Suppressor macrophage treated with lipopolysaccharide for 1 hour (primary cell): ENCODE results near the gene RUNDC1.
A peak's percentile ranks its signal among the peaks of the same experiment; 100 is the strongest.

Experiments used
- DNase-seq, 3 donors: peaks; one replicate each; pipeline ENCODE4 v3.0.0-alpha.2; 2020 to 2022

The RUNDC1 gene

DNA sequence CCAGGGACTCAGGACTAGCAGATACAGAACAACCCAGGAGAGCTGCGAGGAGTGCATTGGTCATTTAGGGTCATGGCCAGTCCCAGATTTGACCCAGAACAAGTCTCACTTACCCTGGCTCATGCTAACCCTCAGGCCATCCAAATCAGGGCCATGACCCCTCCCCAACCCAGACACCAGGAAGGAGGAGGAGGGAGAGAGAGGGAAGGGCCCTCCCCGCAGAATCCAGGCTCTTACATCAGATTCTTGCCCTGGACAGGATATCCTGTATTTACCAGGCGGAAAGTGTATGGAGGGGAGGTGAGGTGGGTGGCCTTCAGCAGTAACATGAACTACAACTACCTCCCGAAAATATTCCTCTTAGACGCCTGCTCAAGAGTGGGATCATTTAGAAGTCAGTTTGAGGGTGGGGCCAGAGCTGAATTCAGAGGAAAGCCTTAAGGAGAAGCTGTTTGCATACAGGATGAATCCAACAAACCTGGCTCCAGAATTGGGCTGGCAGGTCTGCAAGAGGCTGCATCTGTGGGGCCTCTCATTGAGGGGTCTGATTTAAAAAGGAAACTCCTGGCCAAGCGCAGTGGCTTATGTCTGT lies 39.8 kb downstream of the RUNDC1 start:
- DNase-seq: peak in 1 of 3 donors; percentile 11

DNA sequence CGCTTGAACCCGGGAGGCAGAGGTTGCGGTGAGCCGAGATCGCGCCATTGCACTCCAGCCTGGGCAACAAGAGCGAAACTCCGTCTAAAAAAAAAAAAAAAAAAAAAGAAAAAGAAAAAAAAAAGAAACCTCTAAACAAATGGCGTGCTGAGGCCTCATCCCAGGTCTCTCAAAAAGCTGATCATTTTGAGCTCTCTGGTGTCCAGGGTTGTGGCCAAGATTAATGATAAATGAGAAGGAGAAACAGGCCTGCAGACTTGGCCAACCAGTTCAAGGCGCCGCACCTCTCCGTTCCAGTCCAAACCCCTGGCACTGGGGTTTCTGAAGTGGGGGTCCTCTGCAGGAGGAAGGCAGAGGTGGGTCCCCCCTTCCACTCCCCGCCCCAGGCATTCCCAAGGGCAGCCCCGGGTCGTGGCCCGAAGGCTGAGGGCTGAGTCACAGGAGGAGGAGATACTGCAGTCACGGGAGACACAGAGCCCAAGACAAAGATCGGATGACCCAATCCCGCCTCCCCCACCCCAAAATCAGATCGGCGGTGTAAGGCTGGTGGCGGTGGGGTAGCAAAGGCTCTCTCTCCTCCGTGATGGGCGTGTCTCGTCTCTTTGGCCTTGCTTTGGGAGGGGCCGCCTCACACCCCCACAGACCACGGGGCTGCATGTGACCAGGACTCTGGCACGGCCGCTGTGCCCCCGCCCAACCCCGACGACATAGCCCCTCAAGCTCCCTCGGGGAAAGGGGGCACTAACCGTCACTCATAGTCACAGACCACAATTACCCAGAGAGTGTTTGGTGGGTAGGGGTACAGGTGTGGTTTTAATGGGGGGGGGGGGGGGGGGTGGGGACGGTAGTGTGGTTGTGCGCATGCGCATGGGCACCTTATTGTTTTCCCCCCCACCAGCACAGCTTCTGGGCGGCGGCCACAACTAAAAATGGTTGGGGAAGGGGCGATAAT lies 40.7 kb downstream of the RUNDC1 start:
- peak; percentile 81 to 89 (median 84) for DNase-seq

DNA sequence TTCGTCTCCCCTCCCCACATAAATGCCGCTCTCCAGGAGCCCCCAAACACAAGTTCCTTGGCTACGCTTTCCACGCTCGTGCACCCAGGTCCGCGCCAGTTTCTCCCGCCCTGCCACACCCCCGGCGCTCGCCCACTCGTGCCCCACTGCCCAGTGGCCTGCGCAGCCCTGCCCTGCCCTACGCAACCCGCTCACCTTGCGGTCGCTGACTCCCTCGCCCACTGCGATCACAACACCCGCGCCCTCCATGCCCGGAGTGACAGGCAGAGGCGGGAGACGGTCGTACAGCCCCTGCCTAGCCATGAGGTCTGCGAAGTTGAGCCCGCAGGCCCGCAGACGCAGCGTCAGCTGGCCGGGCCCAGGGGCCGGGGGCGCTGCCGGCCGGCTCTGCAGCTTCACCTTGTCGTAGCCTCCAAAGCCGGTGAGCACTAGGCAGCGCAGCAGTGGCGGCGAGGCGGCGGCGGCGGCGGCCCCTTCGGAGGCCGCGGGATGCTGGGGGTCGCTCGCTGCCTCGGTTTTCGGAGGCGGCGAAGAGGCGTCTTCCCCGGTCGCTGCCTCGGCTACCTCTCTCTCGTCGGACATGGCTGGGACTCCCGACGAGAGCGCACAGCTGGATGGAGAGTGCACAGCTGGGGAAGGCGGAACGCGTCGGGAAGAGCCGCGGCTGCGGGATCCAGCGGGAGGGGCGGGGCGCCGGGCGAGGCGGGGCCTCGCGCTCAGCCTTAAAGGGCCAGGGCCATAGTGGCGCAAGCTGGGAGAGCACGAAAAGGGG lies 41.6 kb downstream of the RUNDC1 start, which contains the start of gene VAT1:
TSS of gene VAT1 (minus strand) at position 645 of the 772 bp plus-strand sequence. CDS start at position 582, 63 bp downstream.
- peak; percentile 81 to 94 (median 87) for DNase-seq

DNA sequence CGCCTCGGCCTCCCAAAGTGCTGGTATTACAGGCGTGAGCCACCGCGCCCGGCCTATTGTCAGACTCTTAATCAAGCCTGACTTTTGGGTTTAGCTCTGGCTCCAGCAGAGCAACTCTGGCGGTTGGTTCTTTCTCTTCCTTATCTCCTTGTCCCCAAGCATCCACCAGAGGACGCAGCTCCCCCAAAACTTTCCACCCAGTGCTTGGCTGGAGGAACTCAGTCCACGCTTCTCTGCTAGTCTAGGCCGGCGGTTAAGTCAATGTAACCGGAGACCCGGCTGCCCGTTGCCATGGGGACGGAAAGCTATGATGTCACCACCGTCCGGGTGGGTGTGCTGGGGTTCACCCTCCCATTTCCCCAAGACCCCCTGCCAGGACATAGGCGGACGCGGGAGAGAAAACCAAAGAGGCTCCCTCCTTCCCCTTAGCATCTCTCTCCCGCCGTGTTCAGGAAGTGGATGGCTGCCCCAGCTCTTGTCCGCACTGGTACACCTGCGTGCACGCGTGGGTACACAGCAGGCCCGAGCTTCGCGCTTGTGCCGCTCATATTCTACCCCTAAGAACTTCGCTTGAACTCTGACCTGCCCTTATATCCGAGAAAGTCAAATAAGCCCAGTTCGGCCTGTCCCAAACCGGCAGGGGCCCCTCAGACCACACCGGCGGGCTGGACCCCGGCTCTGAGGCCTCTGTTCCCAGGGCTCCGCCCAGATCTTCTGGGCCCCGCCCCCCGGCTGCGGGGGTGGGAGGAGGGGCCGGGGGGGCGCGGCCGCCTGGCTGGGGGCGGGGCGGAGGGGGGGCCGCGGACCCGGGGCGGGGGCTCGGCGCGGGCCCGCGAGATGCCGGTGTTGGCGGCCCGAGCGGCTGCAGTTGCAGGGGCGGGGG lies 44.3 kb downstream of the RUNDC1 start, which contains the start of gene RND2:
TSS of gene RND2 (plus strand) at position 825 of the 883 bp plus-strand sequence. CDS start 117 bp downstream, outside the sequence.
- DNase-seq: peak; percentile 90 to 91 (median 91)

DNA sequence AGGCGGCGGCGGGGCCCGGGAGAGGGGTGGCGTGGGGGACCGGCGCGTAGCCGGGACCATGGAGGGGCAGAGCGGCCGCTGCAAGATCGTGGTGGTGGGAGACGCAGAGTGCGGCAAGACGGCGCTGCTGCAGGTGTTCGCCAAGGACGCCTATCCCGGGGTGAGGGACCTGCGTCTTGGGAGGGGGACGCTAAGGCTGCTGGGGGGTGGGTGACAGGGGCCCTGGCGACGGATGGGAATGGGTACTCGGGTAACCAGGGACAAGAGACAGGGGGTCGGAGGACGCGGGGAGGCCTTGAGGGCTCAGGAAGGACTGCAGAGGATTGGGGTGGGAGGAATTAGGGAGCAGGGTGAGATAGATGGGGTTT lies 44.9 kb downstream of the RUNDC1 start:
- DNase-seq: no peak

DNA sequence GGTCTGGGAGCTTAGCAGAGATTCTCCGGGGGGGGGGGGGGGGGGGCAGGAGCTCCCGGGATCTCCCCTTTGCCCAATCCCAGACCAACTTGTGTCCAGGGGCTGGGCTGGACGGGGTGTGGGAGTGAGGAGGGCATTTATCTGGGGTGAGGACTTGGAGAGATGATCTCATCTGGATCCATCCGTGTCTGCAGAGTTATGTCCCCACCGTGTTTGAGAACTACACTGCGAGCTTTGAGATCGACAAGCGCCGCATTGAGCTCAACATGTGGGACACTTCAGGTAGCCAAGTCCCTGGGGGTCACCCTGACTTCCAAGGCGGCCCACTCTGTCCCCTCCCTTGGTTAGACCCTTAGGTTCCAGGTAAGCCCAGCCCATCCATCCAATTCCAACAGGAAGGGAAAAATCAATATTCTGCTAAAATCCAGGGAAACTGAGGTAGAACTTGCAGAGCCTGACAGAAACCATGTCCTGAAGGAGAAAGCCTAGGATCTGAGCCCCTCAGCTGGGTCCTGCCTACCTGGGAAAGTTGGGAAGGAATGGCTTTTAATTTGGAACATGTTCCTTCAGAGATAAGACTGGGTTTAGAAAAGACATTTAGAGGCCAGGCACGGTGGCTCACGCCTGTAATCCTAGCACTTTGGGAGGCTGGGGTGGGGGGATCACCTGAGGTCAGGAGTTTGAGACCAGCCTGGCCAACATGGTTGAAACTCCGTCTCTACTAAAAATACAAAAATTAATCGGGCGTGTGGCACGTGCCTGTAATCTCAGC lies 45.6 kb downstream of the RUNDC1 start:
- no peak for DNase-seq

DNA sequence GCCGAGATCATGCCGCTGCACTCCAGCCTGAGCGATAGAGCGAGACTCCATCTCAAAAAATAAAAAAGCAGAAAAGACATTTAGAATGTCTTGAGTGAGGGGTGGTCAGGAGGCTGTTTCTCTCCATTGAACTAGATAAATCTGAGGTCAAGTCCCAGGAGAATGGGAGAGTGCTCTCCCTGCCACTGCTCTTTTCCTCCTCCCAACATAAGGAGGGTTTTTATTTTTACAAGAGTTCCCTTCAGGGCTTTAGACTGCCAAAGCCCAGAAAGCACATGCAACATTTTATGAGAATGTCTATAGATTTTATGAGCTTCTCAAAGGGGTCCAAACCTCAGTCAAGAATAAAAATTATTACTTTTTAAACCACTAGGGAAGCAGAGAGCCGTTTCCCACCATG lies 46.2 kb downstream of the RUNDC1 start:
- DNase-seq: no peak

DNA sequence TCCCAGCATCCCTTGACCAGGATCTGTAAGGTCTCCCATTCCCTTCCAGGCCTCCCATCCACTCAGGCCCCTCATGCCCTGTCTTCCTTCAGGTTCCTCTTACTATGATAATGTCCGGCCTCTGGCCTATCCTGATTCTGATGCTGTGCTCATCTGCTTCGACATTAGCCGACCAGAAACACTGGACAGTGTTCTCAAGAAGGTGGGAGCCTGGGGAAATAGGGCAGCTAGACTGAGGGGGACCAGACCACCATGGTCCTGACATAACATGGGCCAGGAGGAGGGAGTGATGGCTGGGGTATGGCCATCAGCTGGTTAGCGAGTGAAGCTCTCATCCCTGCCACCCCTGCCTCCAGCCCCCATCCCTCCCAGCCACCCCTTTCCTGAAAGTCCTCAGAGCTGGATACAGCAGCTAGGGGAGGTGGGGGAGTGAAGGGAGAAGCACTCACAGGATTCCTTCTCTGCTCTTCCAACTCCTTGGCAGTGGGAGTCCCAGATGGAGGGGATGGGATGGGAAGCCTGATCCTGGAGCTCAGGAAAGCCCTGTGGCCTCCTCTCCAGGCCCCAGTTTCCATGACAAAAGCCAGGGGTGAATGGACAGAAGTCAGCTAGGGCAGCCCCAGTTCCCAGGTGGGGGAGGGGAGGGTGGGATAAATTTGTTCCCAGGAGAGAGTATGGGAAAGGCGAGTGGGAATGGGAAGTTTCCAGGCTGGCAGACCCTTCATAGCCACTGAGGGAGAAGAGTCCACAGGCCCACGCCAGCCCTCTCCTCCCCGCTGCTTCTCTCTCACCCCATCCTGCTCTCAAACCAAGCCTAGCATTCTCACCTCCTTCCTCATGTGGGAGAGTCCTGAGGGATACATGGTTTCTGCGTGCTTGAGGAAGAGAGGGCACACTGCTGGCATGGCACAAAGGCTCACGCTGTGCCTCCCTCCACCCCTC lies 47.0 kb downstream of the RUNDC1 start:
- no peak for DNase-seq

DNA sequence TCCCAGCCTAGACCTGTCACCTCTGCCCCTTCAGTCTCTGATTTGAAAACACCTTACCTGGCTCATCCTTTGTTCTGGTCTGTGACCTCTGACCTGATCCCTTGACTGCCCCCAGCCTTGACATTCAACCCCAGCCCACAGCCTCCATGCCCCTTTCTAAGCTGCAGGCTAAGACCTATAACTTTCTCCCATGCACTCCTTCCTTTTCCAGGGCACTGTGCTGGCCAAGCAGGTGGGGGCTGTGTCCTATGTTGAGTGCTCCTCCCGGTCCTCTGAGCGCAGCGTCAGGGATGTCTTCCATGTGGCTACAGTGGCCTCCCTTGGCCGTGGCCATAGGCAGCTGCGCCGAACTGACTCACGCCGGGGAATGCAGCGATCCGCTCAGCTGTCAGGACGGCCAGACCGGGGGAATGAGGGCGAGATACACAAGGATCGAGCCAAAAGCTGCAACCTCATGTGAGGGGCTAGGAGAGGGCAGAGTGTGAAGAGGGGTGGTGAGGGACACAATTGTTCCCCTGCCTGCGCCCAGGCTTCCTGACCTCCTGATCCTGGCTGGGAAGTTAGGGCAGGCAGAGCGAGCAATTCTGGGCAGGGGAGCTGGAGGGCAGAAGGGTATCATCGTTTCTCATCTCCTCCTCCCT lies 48.0 kb downstream of the RUNDC1 start:
- no peak for DNase-seq

DNA sequence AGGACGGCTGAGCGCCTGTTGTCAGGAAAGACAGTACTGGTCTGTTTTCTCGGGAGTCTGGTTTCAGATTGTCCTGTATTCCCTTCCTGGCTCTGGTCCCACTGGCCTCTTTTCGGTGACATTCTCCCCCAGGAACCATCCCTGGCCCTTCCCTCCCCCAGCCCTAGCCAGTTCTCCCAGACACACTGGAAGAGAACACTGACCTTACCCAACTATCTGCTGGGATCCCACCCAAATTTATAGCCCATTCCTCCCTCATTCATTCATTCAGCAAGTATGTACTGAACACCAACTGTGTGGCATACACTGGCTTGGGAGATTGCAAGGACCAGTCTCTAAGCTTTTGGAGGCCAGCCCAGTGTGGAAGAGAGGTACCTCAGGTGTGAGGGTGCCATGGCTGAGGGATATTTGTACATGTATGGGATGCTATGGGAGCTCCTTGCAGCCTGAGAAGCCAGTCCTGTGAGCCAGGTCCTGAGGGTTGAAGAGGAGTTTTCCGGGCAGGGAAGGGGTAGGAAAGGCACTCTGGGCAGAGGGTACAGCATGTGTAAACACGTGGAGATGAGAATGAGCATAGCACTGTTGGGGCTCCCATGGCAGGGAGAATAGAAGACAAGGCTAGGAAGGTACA lies 49.9 kb downstream of the RUNDC1 start:
- DNase-seq: no peak

DNA sequence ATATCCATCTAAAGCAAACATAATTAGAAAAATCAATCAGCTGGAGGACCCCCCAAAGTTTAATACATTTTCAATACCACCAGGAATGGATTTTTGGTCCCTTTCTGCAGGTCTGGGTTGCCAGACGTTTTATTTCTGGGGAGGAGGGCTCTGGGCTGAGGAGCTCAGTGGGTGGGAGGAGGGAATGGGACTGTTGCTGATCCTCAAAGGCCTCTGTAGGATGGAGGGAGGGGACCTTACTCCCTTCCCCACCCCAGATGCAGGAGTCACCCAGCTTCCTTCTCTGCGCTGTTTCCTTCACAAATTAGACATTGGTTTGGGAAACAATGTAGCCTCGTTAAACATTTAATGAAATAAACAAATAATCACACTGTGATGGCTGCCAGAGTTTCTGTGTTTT lies 51.3 kb downstream of the RUNDC1 start:
- no peak for DNase-seq

DNA sequence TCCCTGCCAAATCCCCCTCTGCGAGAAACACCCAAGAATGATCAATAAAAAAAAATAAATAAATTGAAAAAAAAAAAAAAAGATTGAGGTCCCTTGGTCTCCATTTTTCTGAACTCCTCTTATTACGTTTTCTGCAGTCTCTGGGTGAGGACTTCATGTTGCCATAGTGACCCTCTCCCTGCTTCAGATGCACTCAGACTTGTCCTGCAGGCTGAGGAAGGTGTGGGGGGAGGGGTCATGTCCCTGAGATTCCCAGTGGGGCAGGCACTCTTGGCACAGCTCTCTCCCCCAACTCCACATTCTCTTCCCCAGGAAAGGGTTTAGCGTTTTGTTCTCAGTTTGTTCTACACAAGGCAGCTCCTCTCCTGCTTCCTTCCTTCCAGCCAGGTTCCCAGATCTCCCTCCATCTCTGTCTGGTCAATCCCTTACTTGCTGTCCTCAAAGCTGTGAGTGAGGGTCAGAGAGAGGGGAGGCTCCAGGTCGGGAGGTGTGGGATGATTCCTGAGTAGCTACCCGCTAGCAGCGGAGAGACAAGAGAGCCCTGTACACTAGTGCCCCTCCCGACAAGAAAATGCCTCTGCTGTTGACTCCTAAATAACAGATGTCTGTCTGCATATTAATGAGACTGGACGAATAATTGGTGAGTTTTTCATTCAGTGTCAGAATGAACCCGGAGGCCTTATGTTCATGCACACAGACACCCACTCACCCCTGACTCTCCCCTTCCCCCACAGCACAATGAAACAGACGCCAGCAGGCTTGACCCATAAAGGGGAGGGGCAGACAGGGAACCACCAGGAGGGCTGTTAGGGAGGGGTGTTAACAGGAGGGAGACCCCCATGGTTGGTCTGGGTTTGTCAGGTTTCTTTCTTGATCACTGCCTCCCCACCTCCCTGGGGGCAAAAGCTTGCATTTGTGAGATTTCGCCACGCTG lies 53.9 kb downstream of the RUNDC1 start:
- DNase-seq: no peak

DNA sequence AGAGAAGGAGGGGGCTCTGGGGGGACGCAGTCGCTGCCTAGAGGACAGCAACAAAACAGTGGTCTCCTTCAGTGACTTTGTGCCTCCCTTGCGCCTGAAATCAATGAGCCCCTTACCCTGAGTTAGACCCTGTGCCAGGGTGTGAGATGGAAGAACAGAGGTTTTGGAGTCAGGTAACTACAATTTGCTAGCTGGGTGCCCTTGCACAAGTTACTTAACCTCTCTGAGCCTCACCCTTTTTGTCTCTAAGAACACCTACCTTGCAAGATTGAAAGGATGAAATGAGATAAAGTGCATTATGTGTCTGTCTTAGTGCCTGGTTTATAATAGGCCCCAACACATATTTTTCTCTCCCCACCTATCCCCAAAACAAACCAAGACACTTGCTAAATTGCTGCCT lies 54.5 kb downstream of the RUNDC1 start:
- no peak for DNase-seq

DNA sequence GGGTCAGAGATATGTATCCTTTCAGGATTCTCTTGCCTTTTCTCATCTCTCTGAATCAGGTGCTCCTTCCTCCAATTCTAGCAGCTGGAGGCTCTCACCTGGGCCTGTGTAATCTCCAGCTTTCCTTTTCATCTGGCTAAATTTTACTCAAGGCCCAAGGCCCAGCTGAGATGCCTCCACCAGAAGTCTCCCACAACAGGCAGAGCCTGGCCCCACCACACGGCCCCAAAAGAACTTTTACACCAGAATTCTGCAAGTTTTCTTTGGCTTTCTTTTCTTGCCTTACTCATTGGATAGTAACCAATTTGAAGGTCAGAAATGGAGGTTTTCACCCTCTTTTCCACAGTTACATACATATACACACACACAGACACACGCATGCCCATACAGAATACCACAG lies 59.3 kb downstream of the RUNDC1 start:
- no peak for DNase-seq

DNA sequence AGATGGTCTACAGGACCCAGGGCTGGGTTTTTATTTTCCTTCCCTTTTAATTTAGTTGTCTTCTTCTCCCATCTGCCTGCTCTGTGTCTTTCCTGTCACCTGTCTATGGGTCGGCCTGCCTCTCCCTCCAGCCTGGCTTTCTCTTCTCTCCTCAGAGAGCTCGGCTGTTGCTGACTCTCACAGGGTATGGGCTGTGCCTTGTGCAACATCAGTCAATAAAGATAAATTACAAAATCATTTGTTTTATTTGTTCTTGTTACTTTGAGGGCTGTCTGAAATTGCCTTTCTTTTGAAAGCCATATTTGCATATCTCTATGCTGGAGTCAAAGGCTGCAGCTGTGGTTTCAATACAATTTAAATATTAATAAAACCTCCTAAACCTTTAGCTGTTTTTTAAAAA lies 60.3 kb downstream of the RUNDC1 start:
- DNase-seq: no peak

DNA sequence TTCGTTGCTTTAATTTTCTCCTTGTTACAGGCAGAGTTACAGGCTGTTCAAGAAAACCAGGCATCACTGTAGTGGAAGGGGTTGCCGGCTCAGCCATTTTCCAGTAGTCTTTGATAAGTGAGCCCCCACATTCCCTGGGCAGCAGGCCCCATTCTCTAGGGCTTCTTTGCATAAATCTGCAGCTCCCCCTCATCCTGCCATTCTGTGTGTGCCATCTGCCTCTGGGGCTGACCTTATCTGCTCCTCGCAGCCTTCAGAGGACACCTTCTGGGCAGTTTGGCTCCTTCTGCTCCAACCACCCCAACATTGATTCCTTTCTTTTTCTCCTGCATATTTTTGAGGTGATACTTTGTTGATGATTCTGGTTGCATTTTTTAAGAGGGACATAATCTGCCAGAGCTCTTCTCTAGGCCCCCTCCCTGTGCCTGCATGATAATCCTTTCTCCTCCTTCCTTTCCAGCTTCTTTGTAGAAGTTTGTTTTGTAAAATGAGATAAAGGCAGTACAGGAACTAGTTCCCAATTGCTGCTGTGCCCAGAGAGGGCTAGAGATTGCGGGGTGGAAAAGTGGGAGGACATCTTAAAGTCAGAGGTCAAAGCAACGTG lies 61.8 kb downstream of the RUNDC1 start:
- DNase-seq: no peak
